Activated naive CD4-positive, alpha-beta T cell (primary cell): ENCODE results near the gene GPX4.
A peak's percentile ranks its signal among the peaks of the same experiment; 100 is the strongest.

ENCODE experiments used
- DNase-seq, 4 experiments: peaks; one replicate each; lab custom pipeline; 2025; lab: John Stamatoyannopoulos, UW

The GPX4 gene

DNA sequence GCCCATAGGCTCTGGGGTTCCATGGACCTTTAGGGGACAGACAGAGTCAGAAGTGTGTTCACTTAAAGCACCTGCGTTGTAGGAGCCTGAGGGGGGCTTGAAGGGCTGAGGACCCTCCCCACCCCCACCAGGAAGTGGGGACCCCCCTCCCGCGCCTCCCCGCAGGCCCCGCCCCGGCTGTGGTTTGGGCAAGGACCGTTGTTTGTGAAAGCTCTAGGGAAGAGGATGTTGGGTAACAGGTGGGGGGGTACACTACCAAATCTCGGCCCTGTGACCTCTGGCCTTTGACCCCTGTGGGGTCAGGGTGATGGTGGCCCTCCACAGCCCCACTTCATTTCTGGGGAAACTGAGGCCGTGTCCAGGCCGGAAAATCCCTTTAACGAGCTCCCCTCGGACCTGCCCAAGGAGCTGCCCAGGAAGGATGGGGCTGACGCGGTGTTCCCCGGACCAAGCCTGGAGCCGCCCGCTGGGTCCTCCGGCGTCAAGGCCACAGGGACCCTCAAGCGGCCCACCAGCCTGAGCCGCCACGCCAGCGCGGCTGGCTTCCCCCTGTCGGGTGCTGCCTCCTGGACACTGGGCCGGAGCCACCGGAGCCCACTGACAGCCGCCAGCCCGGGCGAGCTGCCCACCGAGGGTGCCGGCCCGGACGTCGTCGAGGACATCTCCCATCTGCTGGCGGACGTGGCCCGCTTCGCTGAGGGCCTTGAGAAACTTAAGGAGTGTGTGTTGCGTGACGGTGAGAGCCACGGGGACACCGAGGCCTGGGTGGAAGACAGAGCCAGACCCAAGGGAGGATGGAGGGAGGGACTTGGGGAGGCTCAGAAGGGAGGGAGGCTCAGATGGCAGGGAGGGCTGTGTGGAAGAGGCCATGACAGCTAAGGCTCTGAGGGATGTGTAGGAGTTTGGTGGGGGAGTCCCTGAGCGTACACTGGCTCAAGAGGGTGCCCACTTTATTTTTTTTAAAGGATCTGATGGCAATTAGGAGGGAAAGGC lies 35.5 kb upstream of the GPX4 start:
- DNase-seq: peak in 2 of 4 experiments; percentile 74 to 83

DNA sequence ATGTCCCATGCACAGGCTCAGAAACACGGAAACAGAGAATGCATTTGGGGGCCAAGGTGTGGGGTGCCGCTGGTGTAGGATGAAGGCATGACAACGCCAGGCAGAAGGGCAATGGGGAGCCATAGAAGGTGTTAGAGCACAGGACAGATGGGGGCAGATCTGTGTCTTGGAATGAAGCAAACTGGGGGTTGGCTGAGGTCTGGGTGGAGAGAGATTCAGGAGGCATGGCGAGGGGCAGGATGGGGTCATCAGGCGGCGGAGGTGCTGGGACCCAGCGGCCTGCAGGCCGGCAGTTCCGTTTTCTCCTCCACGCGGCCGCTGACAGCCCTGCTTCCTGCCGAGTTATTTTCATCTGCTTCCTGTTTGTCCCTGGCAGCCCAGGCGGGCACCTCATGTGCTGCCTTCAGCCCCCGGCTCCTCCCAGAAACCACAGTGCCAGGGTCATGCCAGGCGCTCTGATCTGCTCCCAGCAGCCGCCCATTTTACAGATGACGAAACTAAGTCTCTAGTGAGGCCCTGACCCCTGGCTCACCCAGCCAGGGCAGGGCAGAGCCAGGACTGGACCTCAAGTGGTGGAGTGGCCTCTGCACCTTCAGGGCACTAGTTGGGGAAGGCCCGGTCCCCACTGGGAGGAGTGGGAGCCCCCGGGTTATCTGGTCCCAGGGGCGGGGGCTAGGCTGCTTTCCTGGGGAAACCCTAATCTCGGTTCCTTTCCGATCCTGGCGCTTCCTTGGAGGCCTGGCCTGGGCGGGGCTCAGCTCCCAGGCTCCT lies 34.6 kb upstream of the GPX4 start:
- DNase-seq: peak in 2 of 4 experiments; percentile 47 to 62

DNA sequence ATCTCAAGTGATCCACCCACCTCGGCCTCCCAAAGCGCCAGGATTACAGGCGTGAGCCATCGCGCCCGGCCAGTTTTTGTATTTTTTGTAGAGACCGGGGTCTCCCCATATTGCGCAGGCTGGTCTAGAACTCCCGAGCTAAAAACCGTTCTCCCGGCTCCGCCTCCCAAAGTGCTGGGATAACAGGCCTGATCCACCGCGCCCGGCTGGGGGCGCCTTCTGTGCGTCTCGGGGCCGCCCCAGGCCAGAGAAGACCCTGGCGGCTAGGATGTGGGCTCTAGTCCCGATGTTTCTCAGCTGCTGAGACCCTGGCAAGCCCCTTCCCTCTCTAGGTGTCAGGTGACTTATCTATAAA lies 33.2 kb upstream of the GPX4 start:
- no peak for DNase-seq

DNA sequence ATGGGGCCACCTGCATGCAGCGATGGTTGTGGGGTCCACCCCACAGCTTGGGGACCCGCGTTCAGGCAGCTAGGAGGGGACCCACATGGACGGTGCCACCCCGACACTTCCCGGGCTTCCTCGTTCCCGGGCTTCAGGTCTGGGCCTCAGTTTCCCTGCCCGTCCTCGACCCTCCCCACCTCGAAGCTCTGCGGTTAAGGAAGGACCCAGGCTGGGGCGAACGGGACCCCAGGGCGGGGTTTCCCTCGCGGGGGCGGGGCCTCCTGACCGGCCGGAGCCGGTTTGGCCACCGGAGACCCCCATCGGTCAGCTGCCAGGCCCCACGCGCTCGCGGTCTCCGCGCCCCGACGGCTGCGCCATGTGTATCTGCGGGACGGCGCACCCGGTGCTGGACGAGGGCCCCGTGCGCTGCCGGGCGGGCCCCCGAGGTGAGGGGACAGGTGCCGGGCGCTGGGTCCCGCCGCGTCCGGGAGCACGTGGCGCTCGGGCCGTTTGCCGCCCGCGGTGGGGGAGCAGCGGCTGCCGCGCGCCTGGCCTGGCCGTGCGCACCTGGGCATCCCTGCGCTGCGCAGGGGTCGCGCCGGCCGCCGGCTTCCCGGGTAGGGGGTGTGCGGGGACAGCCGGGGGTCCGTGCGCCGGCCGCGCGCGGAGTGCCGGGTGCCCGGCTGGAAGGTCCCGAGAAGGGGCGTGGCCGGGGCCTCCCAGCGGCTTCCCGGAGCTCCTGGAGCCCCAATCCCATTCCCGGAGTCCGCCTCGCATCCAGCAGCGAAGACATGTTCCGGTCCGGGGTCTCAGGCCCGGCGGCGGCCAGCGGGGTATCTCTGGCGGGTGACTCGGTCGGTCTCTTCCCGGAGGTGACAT lies 32.6 kb upstream of the GPX4 start:
- no peak for DNase-seq

DNA sequence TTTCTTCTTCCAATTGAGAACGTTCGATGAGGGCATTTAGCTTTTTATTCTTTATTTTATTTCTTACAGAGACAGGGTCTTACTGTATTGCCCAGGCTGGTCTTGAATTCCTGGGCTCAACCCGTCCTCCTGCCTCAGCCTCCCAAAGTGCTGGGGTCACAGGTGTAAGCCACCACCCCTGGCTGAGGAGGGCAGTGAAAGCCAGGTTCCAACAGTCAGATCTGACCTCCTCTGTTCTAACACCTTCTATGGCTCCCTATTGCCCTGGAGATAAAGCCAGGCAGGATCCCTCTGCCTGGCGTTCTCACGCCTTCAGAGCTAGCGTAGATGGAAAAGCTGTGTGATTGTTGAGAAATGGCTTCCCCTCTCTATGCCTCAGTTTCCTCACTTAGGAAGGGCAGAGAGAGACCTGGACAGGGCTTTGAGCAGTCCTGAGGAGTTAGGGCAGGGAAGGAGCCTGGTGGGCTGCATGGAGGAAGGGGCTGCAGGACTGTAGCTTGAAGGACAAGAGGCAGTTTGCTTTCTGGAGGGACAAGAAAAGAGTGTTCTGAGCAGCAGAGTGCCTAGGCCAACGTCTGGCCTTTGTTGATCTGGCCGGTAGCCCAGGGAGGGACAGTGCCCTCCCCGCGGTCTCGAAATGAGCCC lies 31.3 kb upstream of the GPX4 start:
- no peak for DNase-seq

DNA sequence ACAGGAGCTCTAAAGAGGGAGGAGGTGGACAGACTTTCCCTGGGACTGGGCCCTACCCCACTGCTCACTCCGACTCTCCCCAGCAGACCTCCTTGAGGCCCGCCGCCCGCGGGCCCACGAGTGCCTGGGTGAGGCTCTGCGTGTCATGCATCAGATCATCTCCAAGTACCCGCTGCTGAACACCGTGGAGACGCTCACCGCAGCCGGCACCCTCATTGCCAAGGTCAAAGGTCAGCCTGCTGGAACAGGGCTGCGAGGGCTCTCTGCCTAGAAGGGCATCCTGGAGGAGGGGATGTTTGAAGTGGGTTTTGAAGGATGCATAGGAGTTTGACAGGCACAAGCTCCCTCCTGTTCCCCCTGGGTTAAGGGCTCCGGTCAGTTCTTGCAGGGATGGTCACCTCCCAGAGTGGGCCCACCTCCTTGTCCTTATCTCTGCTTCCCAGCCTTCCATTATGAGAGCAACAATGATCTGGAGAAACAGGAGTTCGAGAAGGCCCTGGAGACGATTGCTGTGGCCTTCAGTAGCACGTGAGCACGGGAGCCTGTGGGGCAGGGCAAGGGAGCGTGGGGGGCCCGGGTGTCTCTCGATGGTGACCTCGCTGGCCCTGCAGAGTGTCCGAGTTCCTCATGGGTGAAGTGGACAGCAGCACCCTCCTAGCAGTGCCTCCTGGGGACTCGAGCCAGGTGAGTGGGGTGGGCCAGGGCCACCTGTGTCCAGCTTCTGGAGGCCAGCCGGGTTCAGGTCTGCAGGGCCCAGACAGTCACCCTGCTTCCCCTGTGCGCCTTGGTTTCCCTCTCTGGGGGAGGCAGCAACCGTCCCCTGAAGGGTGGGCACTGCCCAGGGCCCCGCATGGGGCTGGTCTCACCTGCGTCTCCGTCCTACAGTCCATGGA lies 30.5 kb upstream of the GPX4 start:
- no peak for DNase-seq

DNA sequence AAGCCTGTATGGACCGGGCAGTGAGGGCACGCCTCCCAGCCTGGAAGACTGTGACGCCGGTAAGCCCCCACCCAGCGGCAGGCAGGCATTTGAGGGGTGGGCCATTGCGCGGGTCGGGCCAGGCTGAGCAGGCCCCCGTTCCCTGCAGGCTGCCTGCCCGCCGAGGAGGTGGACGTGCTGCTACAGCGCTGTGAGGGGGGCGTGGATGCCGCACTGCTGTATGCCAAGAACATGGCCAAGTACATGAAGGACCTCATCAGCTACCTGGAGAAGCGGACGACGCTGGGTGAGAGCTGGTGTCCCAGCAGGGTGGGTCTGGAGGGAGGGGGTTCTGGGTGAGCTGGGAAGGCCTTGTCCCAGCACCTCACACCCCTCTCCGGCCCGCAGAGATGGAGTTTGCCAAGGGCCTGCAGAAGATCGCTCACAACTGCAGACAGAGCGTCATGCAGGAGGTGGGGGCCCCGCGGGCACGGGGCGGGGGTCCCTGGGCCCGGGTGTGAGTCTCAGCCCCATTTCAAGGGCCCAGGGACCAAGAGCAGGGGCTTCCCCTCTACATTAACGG lies 29.8 kb upstream of the GPX4 start:
- no peak for DNase-seq

DNA sequence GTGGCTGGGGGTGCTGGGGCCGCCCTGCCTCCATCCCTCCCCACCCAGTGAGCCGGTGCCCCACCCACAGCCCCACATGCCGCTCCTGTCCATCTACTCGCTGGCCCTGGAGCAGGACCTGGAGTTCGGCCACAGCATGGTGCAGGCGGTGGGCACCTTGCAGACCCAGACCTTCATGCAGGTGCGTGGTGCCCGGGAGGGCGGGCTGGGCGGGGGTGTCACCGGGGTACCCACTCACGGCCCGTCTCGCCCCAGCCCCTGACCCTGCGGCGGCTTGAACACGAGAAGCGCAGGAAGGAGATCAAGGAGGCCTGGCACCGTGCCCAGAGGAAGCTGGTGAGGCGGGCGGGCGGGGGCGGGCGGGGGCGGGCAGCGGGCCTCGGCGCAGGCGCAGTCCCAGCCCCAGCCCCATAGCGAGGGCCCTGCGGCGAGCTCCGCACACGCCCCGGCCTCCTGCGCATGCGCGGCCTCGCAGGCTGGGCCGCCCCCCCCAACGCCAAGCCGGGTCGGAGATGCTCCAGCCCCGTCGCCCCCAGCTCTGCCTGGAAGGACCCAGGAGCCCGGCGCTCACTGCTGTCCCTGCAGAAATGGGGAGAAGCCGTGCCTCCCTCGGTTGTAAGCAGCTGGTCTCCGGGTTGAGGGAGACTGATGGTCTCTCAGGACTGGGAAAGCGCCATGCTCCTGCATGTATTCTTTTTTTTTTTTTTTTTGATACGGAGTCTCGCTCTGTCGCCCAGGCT lies 29.1 kb upstream of the GPX4 start:
- DNase-seq: peak; percentile 60 to 98 (median 84)

DNA sequence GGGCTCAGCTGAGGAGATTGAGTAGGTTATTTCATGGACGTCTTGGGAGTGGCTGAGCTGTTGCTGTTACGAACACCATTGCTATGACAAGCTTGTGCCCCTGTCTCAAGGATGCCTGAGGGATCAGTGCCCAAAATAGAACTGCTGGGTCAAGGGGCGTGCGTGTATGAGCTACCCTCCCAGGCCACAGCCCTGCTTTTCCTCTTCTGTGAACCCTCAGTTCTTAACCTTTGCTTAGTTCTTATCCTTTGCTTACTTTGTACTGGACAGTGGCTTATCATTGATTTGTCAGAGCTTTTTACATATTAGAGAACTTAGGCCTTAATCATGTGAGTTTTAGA lies 27.8 kb upstream of the GPX4 start:
- DNase-seq: no peak

DNA sequence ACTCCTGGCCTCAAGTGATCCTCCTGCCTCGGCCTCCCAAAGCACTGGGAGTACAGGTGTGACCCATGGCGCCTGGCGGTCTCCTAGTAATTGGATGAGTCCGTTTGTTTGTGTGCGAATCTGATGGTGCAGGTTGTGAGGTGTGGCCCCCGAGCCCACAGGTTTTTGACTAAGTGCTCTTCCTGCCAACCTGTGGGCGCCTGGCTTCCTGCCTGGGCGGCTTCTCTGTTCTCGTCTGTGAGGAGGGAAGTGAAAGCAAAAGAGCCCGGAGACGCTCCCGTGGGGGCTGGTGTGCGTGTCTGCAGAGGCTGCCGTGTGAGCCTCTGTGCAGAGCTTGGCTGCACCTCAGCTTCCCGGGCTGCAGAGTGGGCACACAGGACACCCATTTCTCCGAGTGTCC lies 26.8 kb upstream of the GPX4 start:
- peak; percentile 64 to 88 (median 76) for DNase-seq

DNA sequence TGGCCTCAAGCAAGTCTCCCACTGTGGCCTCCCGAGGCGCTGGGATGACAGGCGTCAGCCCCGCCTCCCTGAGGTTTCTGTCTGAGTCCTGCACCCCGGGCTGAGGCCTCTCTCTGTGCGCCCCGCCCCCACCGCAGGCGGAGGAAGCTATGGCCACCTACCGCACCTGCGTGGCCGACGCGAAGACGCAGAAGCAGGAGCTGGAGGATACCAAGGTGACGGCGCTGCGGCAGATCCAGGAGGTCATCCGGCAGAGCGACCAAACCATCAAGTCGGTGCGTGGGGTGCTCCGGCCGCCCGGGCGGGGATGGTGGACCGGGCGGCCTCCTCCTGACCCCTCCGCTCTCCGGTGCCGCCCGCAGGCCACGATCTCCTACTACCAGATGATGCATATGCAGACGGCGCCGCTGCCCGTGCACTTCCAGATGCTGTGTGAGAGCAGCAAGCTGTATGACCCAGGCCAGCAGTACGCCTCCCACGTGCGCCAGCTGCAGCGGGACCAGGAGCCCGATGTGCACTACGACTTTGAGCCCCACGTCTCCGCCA lies 24.2 kb upstream of the GPX4 start:
- DNase-seq: peak in 2 of 4 experiments; percentile 26 to 53

DNA sequence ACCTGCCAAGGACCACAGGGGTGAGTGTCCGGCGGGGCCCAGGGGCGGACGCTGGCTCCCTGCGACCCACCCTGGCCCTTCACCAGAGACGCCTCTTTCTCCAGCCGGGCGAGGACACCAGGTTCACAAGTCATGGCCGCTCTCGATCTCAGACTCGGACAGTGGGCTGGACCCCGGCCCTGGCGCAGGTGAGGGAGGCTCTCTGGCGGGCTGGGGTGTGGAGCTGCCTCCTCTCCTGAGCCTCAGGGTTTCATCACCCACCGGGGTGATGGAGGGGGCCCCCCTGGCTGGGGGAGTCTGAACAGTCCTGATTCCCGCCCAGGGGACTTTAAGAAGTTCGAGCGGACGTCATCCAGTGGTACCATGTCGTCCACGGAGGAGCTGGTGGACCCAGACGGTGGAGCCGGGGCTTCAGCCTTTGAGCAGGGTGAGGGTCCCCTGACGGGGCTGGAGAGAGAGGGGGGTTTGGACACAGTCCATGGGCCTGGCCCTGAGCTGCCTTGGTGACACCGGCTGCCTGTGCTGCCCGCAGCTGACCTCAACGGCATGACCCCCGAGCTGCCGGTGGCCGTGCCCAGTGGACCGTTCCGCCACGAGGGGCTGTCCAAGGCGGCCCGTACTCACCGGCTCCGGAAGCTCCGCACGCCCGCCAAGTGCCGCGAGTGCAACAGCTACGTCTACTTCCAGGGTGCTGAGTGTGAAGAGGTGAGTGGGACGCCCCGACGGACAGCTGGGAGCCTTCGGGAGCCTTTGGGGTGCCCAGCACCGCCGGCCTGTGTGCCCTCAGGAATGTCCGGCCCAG lies 23.2 kb upstream of the GPX4 start:
- DNase-seq: no peak

DNA sequence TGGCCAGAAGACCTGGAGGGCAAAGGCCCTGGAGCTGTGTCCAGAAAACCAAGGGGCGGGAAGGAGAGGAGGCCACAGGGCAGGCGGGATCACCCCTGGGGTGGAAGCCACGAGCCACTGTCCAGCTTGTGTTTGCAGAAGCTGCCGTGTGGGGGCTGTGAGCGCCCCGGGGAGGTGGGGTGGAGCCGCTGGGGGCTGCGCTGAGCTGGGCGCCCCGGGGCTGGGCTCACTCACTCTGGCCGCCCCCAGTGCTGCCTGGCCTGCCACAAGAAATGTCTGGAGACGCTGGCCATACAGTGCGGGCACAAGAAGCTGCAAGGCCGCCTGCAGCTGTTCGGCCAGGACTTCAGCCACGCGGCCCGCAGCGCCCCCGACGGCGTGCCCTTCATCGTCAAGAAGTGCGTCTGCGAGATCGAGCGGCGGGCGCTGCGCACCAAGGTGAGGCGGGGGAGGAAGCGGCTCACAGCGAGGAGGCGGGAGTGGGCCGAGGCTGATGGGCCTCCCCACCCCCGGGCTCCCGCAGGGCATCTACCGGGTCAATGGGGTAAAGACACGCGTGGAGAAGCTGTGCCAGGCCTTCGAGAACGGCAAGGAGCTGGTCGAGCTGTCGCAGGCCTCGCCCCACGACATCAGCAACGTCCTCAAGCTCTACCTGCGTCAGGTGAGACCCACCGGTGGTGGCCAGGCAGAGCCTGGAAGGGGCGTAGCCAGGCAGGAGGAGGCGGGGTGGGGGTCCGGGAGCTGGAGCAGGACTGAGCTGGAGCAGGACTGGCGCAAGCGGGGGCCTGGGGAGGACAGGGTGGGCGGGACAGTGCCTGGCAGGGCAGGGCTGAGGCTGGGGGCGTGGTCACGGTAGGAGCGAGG lies 22.3 kb upstream of the GPX4 start:
- no peak for DNase-seq

DNA sequence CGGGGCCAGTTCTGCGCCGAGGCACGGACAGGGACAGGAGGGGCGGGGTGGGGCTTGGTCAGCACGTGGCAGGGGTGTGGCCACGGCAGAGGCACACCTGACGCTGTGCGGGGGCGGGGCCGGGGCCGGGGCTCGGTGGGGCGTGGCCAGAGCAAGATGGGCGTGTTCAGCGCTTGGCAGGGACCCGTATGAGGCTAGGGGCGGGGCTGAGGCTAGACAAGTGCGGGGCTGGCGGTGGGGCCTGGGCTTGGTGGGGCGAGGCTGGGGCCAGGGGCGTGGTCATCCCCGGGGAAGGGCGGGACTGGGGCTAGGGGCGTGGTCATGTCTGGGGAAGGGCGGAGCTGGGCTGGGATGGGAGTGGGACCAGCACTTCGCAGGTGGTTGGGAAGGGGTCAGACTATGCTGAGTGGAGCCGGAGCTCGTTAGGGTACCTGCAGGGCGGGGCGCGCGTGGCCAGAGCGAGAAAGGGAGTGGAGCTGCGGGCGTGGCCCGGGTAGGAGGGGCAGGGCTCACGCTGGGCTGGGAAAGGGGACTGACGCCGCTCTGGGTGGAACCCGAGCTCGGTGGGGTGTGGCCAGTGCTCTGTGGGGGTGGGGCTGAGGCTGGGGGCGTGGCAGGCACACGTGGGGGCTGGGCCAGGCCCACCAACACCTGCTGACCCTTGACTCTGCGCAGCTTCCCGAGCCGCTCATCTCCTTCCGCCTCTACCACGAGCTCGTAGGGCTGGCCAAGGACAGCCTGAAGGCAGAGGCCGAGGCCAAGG lies 21.4 kb upstream of the GPX4 start:
- DNase-seq: peak; percentile 43 to 83 (median 66)

DNA sequence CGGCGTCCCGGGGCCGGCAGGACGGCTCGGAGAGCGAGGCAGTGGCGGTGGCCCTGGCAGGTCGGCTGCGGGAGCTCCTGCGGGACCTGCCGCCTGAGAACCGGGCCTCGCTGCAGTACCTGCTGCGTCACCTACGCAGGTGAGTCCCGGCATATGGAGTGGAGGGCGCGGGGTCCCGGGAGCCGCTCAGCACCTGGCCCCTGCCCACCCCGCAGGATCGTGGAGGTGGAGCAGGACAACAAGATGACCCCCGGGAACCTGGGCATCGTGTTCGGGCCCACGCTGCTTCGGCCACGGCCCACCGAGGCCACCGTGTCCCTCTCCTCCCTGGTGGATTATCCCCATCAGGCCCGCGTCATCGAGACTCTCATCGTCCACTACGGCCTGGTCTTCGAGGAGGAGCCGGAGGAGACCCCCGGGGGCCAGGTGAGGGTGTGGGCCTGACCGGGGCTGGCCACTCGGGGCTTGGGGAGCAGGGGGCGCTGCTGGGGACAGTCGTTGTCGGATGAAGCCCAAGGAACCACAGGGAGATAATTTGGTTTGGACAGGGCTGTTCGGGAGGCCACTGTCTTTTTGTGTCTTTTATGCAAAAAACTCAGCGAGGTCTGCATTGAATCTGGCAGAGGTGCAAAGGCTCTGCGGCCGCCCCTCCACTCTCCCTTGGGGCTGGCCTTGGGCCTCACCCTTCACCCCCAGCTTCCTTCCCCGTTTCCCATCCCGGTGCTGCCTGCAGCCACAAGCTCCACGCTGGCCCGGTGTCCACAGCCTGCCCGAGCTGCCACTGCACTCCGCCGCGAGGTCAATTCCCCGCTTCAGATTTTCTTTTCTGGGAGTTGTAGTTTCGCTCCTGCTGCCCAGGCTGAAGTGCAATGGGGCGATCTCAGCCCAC lies 20.6 kb upstream of the GPX4 start:
- no peak for DNase-seq
